Lower lobe of right lung (tissue), 2 donors: ENCODE measurements around the gene RANBP10. TPM values are rescaled to one million over a fixed set of nuclear protein-coding genes. Genes with fewer than 3 reads are reported as not detected.

ENCODE experiments used
- ATAC-seq, 2 donors: fragments of 200-7000 bp; cut with Tn5 transposase; one replicate each; pipeline ENCODE4 v1.9.1; 2020 to 2022; ENCODE audit warnings: mild to moderate bottlenecking in 2 of 2, moderate library complexity in 2 of 2
- DNase-seq: peaks from one replicate; pipeline ENCODE4 v3.0.0-alpha.2; 2020
- H3K27ac ChIP-seq: fragments of 200-600 bp; one replicate; pipeline ENCODE4 v1.8.0; 2022
- H3K27me3 ChIP-seq: fragments of 200-600 bp; one replicate; pipeline ENCODE4 v1.8.0; 2022; ENCODE audit warnings: low read depth
- H3K36me3 ChIP-seq: fragments of 200-600 bp; one replicate; pipeline ENCODE4 v1.8.0; 2022; ENCODE audit warnings: mild to moderate bottlenecking
- H3K4me1 ChIP-seq: fragments of 200-600 bp; one replicate; pipeline ENCODE4 v1.8.0; 2022
- H3K4me3 ChIP-seq: fragments of 200-600 bp; one replicate; pipeline ENCODE4 v1.8.0; 2022; ENCODE audit warnings: mild to moderate bottlenecking
- H3K9me3 ChIP-seq: fragments of 200-600 bp; one replicate; pipeline ENCODE4 v1.8.0; 2022
- intact Hi-C: fragments of 100-400 bp; cut with DNase I; formaldehyde crosslinking; loops from one replicate; pipeline ENCODE4 v1.11.0; 2022
- total RNA-seq: library from RNA; stranded (reverse); fragmentation: NEBNext Ultra II Directional; extraction: Animal tissue kit (Norgen Biotek cat#: 25700); gene quantifications from one replicate; pipeline ENCODE4 v1.2.1, GENCODE V29; 2021
- TF ChIP-seq, protein P1 (sequence below): fragments of 200-600 bp; IDR thresholded peaks from one replicate; pipeline ENCODE4 v1.8.0; 2022; ENCODE audit warnings: antibody characterized with exemption, mild to moderate bottlenecking
- donor health status: DM: no; HTN: yes; CAD: no; lungs with severe emphysema.

RANBP10 gene
- total RNA-seq, 1 donor from 2014 or later, result 21.7 TPM

DNA sequence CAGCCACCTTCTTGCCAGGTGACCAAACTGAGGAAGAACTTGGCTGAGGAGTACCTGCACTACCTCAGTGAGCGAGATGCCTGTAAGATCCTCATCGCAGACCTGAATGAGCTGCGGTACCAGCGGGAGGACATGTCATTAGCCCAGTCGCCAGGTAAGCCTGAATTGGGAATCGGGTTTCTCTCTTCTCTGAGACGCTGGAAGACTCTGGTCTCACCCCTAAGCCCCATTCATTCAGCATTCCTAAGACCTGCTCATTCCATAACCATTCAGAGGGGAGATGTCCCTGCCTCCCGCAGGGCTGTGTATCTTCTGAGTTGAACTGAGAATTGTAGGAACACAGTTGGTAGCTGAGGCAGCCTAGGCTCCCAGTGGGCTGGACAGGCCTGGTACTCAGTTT lies 18.8 kb upstream of the RANBP10 start:
- H3K27me3 ChIP-seq, result no peaks in the 10 kb centered on the region
- H3K4me1 ChIP-seq, result no peaks in the 10 kb centered on the region
- H3K9me3 ChIP-seq, result no peaks in the 10 kb centered on the region
- DNase-seq (no peak), ATAC-seq (no peak)
- H3K27ac ChIP-seq, result no peak overlapping the region
- H3K36me3 ChIP-seq, result peaks cover 31% of the 10 kb centered on the region
- intact Hi-C loops, result no loop called here
- H3K4me3 ChIP-seq, result no peak overlapping the region
- TF ChIP-seq, protein P1, sequence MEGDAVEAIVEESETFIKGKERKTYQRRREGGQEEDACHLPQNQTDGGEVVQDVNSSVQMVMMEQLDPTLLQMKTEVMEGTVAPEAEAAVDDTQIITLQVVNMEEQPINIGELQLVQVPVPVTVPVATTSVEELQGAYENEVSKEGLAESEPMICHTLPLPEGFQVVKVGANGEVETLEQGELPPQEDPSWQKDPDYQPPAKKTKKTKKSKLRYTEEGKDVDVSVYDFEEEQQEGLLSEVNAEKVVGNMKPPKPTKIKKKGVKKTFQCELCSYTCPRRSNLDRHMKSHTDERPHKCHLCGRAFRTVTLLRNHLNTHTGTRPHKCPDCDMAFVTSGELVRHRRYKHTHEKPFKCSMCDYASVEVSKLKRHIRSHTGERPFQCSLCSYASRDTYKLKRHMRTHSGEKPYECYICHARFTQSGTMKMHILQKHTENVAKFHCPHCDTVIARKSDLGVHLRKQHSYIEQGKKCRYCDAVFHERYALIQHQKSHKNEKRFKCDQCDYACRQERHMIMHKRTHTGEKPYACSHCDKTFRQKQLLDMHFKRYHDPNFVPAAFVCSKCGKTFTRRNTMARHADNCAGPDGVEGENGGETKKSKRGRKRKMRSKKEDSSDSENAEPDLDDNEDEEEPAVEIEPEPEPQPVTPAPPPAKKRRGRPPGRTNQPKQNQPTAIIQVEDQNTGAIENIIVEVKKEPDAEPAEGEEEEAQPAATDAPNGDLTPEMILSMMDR, result no peak

DNA sequence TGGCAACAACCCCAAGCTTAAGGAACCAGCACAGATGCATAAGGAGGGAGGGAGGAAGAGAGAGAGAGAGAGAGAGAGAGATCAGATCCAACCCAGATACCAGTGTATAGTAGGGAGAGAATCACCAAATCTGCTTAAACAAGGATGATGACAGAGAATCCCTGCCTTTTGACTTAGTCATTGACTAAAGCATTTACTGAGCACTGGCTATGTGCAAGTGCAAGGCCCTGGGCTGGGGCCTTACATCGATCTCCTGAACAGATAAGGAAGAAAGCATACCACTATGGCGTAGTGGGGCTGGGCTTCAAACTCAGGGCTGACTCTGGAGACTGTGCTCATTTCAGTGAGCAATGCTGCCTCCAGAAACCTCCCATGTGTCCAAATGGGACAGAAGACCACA lies 16.2 kb upstream of the RANBP10 start:
- ATAC-seq (no peak), DNase-seq (no peak)
- intact Hi-C loops, result no loop called here
- H3K36me3 ChIP-seq, result peaks cover 7% of the 10 kb centered on the region
- H3K9me3 ChIP-seq, result no peaks in the 10 kb centered on the region
- H3K27me3 ChIP-seq, result no peaks in the 10 kb centered on the region
- H3K4me1 ChIP-seq, result no peaks in the 10 kb centered on the region
- TF ChIP-seq, protein P1, result no peak
- H3K27ac ChIP-seq, result no peak overlapping the region
- no peak overlapping the region for H3K4me3 ChIP-seq

DNA sequence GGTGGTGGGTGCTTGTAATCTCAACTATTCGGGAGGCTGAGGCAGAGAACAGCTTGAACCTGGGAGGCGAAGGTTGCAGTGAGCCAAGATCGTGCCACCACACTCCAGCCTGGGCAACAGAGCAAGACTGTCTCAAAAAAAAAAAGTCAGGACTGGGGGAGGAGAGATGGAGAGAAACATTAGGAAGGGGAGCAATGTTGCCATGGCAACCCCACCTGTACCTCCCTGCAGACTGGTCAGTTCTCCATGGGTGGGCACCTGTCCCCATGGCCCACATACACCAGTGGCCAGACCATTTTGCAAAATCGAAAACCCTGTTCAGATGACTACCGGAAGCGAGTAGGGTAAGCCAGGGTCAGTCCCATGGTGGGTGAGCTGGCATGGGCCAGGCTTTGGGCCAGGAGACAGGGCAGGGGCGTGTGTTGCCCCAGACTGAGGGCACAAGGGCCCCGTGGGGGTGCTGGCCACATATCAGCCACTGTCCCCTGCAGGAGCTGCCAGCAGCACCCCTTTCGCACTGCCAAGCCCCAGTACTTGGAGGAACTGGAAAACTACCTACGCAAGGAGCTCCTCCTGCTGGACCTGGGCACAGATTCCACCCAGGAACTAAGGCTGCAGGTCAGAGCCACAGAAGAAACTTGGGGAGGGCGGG lies 14.4 kb upstream of the RANBP10 start:
- TF ChIP-seq, protein P1, result no peak
- Histone ChIP-seq H3K4me1 (peaks cover 11% of the 10 kb centered on the region), H3K27ac (no peak overlapping the region), H3K4me3 (no peak overlapping the region), H3K9me3 (no peaks in the 10 kb centered on the region), H3K36me3 (no peaks in the 10 kb centered on the region), H3K27me3 (no peaks in the 10 kb centered on the region)
- DNase-seq, result no peak
- no peak for ATAC-seq
- intact Hi-C loops, result no loop called here

GRCh38 chr16:67814567-67814966 lies 8.2 kb upstream of the RANBP10 start:
- DNase-seq (no peak), ATAC-seq (no peak)
- Histone ChIP-seq H3K9me3 (no peaks in the 10 kb centered on the region), H3K4me1 (peaks cover 11% of the 10 kb centered on the region), H3K36me3 (no peaks in the 10 kb centered on the region), H3K27me3 (no peaks in the 10 kb centered on the region), H3K4me3 (no peak overlapping the region), H3K27ac (no peak overlapping the region)
- intact Hi-C loops, result no loop called here
- TF ChIP-seq, protein P1, result no peak

- intact Hi-C loops, result no loop called here
Measured at GRCh38 chr16:67811899-67812298, 5.5 kb upstream of the RANBP10 start.

More at GRCh38 chr16:67811899-67812298, 5.5 kb upstream of the RANBP10 start:
- no peak for ATAC-seq
- Histone ChIP-seq H3K27ac (no peak overlapping the region), H3K9me3 (no peaks in the 10 kb centered on the region), H3K27me3 (no peaks in the 10 kb centered on the region), H3K4me3 (no peak overlapping the region), H3K4me1 (peaks cover 15% of the 10 kb centered on the region), H3K36me3 (no peaks in the 10 kb centered on the region)
- DNase-seq, result no peak
- TF ChIP-seq, protein P1, result no peak
